Bronchial epithelial cell (primary cell): ENCODE measurements around the gene NLRP7. TPM values are rescaled to one million over a fixed set of nuclear protein-coding genes. Genes with fewer than 3 reads are reported as not detected.

Experiments
- DNase-seq: peaks from one replicate; pipeline ENCODE4 v3.0.0-alpha.2; 2010; ENCODE audit warnings: low read depth
- FAIRE-seq: peaks from 2 replicates; lab custom pipeline; 2011; peaks lifted over from hg19 to GRCh38; lab: Jason Lieb, UNC
- H3K27me3 ChIP-seq: 2 replicates; pipeline ENCODE4 v1.5.1; 2011; ENCODE audit warnings: low read length; ENCODE audit not compliant: control insufficient read depth, insufficient read depth
- H3K36me3 ChIP-seq: 2 replicates; pipeline ENCODE4 v1.5.1; 2011; ENCODE audit warnings: low read length; ENCODE audit not compliant: control insufficient read depth, insufficient read depth
- H3K4me3 ChIP-seq: 2 replicates; pipeline ENCODE4 v1.5.1; 2011; ENCODE audit warnings: mild to moderate bottlenecking, low read depth, low read length, control low read depth
- CTCF ChIP-seq: IDR thresholded peaks from 2 replicates; pipeline ENCODE4 v1.5.1; 2011; ENCODE audit warnings: mild to moderate bottlenecking, moderate library complexity, low read length, control low read depth, inconsistent platforms; ENCODE audit not compliant: insufficient read depth, severe bottlenecking
- total RNA-seq: library from RNA; depleted of rRNA; stranded (reverse); fragments of >200 nt; gene quantifications from 2 replicates; pipeline ENCODE4 v1.2.1, GENCODE V29; 2014

Gene NLRP7
- total RNA-seq, 1 donor from 2014 or later, result not detected

GRCh38 chr19:54889566-54889965, 57.8 kb downstream of the NLRP7 start:
- Histone ChIP-seq H3K36me3 (no peaks in the 10 kb centered on the region), H3K27me3 (no peaks in the 10 kb centered on the region), H3K4me3 (no peak overlapping the region)
- FAIRE-seq (no peak), DNase-seq (no peak)
- TF ChIP-seq CTCF, result no peak

DNA sequence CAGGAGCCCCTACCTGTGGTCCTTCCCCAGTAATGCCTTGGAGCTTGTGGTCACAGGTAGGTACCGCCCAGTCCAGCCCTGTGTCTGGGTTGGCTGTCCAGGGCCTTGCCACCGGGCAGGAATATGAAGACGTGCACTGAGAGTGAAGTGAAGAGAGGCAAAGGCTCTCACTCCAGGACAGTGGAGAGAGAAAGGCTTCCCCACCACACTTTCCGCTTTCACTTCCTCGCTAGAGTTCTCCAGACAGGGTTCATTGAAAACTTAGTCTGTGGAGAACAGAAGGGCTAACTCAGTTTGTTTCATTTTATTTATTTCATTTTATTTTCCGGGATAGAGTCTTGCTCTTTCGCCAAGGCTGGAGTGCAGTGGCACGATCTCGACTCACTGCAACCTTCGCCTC, 59.1 kb downstream of the NLRP7 start:
- Histone ChIP-seq H3K27me3 (no peaks in the 10 kb centered on the region), H3K36me3 (no peaks in the 10 kb centered on the region), H3K4me3 (no peak overlapping the region)
- TF ChIP-seq CTCF, result no peak
- FAIRE-seq (no peak), DNase-seq (no peak)

DNA sequence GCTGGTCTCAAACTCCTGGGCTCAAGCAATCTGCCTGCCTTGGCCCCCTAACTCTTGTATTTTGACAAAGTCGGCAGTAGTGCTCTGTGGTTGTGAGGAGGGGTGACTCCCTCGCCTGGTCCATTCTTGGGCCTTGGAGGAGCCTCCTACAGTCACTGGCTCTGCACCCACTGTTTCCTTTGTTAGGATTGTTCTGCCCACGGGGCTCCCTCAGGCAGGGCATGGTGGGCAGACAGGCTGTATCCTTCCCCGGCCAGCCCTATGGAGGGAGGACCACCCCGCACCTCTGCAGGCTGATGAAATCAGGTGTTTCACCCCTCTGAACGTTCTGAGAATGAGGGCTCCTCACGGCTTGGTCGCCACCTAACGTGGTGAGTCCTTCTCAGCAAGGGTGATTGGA, 64.1 kb downstream of the NLRP7 start:
- no peak for TF ChIP-seq CTCF
- Histone ChIP-seq H3K36me3 (no peaks in the 10 kb centered on the region), H3K27me3 (no peaks in the 10 kb centered on the region), H3K4me3 (no peak overlapping the region)
- no peak for FAIRE-seq
- DNase-seq, result no peak

- DNase-seq, result no peak
- no peaks in the 10 kb centered on the region for H3K36me3 ChIP-seq
- H3K27me3 ChIP-seq, result no peaks in the 10 kb centered on the region
- H3K4me3 ChIP-seq, result no peak overlapping the region
- FAIRE-seq, result no peak
- no peak for TF ChIP-seq CTCF
Measured at GRCh38 chr19:54882758-54883157, 64.6 kb downstream of the NLRP7 start.

DNA sequence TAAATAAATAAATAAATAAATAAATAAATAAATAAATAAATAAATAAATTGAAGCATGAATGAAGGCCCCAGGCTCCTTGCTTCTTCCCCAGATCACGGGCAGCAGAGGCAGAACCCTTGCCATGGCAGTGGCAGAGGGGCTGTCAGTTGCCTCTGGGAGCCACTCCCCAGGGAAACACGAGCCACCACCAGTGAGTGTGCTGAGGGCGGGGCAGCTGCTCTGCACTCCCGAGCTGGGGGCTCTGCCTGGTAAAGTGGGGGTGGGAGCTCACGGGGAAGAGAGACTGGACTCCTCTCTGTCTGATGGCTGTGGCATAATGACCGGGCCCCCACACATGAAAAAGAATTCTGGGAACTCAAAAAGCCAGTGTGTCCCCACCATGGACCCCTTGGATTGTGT, 65.4 kb downstream of the NLRP7 start:
- FAIRE-seq, result no peak
- H3K27me3 ChIP-seq, result no peaks in the 10 kb centered on the region
- H3K36me3 ChIP-seq, result no peaks in the 10 kb centered on the region
- no peak overlapping the region for H3K4me3 ChIP-seq
- DNase-seq, result no peak
- no peak for TF ChIP-seq CTCF

GRCh38 chr19:54877471-54877870, 69.9 kb downstream of the NLRP7 start:
- no peak for FAIRE-seq
- H3K27me3 ChIP-seq, result no peaks in the 10 kb centered on the region
- H3K4me3 ChIP-seq, result no peak overlapping the region
- no peak for DNase-seq
- TF ChIP-seq CTCF, result no peak
- no peaks in the 10 kb centered on the region for H3K36me3 ChIP-seq
